A673 (cell line): ENCODE measurements around the gene TXLNG.

ENCODE experiments used
- EZH2 ChIP-seq: fragments of 200-600 bp; sonication (generic); IDR thresholded peaks from 2 replicates; pipeline ENCODE4 v1.6.1; 2017; ENCODE audit warnings: borderline replicate concordance, low read depth, mild to moderate bottlenecking, mixed read lengths, antibody characterized with exemption, low read length; ENCODE audit not compliant: poor library complexity, severe bottlenecking
- TF ChIP-seq, protein P1 (sequence below): fragments of 300-800, 200-600 bp; sonication (generic); conservative IDR thresholded peaks from 2 replicates; pipeline ENCODE4 v1.5.1; 2017; ENCODE audit warnings: low read depth, mild to moderate bottlenecking, antibody characterized with exemption, low read length, moderate library complexity, mixed read lengths

DNA sequence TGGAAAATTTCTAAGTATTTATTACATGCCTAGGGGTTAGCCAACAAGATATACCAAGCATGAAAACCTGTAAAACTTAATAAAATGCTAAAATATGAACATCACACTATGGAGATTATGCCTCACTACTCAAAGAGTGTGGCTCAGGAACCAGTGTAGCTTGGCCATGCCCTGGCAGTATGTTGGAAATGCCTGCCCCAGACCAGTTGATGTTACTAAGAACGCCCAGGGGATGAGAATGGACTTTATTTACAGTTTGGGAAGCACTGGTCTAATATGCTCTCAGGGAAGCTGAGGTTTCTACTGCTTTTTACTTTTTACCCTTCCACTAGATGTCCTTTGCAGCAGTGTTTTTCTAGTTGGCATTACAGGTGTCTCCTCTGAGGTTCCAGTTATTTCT, 23.7 kb upstream of the TXLNG start:
- no peak for TF ChIP-seq EZH2
- TF ChIP-seq, protein P1, sequence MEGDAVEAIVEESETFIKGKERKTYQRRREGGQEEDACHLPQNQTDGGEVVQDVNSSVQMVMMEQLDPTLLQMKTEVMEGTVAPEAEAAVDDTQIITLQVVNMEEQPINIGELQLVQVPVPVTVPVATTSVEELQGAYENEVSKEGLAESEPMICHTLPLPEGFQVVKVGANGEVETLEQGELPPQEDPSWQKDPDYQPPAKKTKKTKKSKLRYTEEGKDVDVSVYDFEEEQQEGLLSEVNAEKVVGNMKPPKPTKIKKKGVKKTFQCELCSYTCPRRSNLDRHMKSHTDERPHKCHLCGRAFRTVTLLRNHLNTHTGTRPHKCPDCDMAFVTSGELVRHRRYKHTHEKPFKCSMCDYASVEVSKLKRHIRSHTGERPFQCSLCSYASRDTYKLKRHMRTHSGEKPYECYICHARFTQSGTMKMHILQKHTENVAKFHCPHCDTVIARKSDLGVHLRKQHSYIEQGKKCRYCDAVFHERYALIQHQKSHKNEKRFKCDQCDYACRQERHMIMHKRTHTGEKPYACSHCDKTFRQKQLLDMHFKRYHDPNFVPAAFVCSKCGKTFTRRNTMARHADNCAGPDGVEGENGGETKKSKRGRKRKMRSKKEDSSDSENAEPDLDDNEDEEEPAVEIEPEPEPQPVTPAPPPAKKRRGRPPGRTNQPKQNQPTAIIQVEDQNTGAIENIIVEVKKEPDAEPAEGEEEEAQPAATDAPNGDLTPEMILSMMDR, result no peak
